SK-N-DZ (cell line): ENCODE results near the gene LRP5.
"Not testable (repeated sequence)": the region's sequence is repeated elsewhere in the genome, so short reads cannot be mapped to it uniquely, and the experiment has no call there.

ENCODE experiments used
- DNase-seq: peaks from one replicate; pipeline ENCODE4 v3.0.0-alpha.2; 2015; ENCODE audit warnings: low spot score

LRP5 gene

GRCh38 chr11:68282141-68282860 is 30.1 kb upstream of the LRP5 start:
- no peak for DNase-seq

- DNase-seq: no peak
Observed at GRCh38 chr11:68282861-68283230, 29.5 kb upstream of the LRP5 start.

GRCh38 chr11:68284588-68284987 is 27.8 kb upstream of the LRP5 start:
- not testable (repeated sequence) for DNase-seq

GRCh38 chr11:68287419-68287818 is 25.0 kb upstream of the LRP5 start:
- DNase-seq: no peak

- DNase-seq: no peak
Observed at GRCh38 chr11:68289456-68289855, 22.9 kb upstream of the LRP5 start.

GRCh38 chr11:68293708-68294107 is 18.7 kb upstream of the LRP5 start:
- no peak for DNase-seq

- no peak for DNase-seq
Observed at GRCh38 chr11:68295271-68295670, 17.1 kb upstream of the LRP5 start.

GRCh38 chr11:68295940-68296339 is 16.5 kb upstream of the LRP5 start:
- no peak for DNase-seq

- DNase-seq: no peak
Observed at GRCh38 chr11:68296344-68297051, 15.9 kb upstream of the LRP5 start.

GRCh38 chr11:68297052-68297378 is 15.4 kb upstream of the LRP5 start:
- no peak for DNase-seq

- DNase-seq: no peak
Observed at GRCh38 chr11:68297494-68297811, 14.9 kb upstream of the LRP5 start.

GRCh38 chr11:68297812-68298658 is 14.4 kb upstream of the LRP5 start:
- peak; percentile 68 for DNase-seq

GRCh38 chr11:68298659-68299516 is 13.5 kb upstream of the LRP5 start:
- no peak for DNase-seq

GRCh38 chr11:68299517-68299879 is 12.9 kb upstream of the LRP5 start:
- not testable (repeated sequence) for DNase-seq

- DNase-seq: no peak
Observed at GRCh38 chr11:68300076-68300830, 12.1 kb upstream of the LRP5 start.

- DNase-seq: no peak
Observed at GRCh38 chr11:68302256-68302655, 10.1 kb upstream of the LRP5 start.

- DNase-seq: peak; percentile 57
Observed at GRCh38 chr11:68302670-68303069, 9.7 kb upstream of the LRP5 start.

GRCh38 chr11:68303083-68303482 is 9.3 kb upstream of the LRP5 start:
- no peak for DNase-seq

- no peak for DNase-seq
Observed at GRCh38 chr11:68303982-68304780, 8.2 kb upstream of the LRP5 start.

GRCh38 chr11:68306636-68307035 is 5.8 kb upstream of the LRP5 start:
- no peak for DNase-seq
